ENCODE measurements around the gene FABP1.

FABP1 gene

DNA sequence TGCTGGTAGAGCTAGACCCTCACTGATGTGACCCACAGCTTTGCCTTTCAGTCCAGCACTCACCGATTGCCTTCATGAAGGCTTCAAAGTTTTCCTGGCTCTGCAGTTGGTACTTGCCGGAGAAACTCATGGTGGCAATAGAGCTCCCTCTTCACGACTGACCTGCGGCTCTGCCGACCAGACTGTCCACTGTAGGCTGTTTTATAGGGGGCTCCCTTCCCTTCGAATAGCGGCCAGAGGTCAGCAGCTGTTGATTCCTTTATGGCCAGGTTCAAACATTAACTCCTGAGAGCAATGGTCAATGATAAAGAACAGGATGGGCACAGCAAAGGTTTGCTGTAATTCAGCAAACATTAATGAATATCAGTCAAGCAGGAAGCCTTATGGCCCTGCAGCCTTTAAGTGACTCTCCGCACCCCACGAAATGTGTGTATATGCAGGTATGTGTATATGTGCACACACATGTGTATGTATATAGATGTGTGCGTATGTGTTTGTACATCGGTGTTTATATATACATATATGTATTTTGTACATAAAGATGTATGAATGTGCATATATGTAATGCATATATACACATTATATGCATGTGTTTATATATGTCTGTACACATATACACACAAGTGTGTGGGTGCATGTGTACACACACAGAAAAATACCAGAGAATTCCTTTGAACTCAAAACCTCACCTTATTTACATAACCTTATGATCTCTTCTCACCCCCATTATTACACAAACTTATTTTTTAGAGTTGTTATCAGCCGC, at the start of gene FABP1:
TSS of gene FABP1 (minus strand) at position 175 of the 766 bp plus-strand sequence. CDS start at position 130, 45 bp downstream.
- no peak for DNase-seq

DNA sequence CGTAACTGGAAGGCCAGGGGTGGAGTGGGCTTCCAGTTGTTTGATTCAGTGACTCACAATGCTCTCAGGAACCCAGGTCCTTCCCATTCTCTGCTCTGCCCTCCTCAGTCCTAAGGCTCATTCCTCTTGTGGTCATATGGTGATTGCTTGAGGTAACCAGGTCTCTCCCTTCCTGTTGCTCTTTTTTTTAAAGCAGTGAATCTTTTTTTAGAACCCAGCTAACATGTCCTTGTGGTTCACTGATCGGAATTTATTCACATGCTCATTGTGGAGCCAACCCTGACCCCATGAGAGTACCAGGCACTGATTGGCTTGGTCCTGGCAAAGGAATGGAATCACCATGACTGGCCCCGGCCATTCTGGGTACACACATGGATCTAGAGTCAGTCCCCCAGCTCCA, 49.7 kb upstream of the FABP1 start:
- DNase-seq: no peak

DNA sequence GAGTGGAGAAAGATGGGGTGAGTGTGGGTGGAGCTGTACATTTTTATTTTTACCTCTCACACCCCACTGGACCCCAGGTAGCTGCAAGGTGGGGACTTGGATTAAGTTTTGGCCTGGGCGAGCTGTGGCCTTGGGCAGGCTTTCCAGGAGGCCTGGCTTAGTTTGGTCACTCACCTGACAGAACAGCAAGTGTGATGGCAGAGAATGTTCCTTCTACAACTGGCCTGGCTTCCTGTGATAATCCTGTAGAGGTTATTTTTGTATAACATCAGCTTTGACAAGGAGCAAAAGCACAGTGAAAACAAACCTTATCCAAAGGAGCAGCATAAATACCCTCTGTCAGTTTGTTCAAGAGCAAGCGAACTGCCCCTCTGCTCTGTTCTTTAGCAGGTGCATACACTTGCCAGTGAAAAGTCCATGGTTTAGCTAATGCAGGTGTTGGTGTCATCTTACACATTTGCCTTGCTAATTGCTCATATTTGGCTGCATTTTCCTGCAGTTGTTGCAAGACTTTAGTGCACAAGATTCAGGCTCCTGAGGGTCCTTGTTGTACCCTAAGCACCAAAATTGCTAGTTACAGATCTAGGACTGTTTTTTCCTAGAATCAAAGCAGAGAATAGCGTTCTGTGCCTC, 48.6 kb upstream of the FABP1 start:
- DNase-seq: peak; percentile 42

DNA sequence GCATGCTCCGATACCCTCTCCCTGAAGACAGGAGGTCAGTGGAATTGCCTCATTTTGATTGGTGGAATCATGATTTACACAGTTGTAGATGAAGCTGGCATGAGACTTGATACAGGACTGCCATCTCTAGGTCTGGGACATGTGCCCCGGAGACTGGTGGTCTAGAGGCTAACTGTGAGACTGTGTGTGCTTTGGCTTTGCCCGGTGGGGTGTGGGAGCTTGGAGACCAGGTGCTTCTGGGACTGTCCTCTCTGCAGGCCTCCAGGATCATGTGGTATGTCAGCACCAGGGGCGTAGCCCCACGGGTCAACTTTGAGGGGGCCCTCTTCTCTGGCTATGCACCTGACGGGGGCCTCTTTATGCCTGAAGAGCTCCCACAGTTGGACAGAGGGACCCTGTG, 45.0 kb upstream of the FABP1 start:
- DNase-seq: no peak

DNA sequence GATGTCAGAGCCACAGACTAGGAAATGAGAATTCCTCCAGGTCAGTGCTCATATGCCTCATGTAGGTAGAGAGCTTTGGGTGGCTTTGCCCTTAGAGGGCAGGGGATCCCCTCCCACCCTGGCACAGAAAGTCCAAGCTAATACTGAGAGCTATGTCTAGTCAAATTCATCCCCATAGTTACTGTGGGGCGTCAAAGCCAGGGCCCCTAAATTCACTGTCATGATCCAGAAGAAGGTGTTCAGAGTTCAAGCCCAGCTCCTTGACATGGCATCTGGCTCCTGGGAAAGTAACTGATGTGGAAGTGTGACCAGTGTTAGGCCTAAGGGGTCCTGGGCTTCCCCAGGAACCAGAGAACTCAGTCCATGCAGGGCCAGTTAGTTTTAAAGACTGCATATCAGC, 44.1 kb upstream of the FABP1 start:
- DNase-seq: no peak

DNA sequence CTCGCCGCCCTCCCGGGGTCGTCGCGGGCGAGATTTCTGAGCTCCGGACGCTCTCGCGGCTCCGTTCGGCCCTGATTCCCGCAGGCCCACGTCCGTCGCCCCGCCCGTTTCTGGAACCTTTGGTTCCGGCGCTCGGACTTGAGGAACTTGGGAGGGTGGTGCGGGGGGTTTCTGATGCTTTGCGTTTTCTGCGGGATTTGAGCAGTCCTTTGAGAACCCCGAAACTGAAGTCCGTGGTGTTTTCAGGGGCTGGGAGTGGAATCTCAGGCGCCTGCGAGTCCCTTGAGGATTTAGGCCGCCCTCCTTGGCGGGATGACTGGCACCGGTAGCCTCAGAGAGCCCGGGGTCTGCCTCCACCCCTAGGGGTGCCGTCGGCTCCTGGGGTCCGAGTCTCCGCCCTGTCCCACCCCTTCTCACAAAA, 42.6 kb upstream of the FABP1 start:
- no peak for DNase-seq

DNA sequence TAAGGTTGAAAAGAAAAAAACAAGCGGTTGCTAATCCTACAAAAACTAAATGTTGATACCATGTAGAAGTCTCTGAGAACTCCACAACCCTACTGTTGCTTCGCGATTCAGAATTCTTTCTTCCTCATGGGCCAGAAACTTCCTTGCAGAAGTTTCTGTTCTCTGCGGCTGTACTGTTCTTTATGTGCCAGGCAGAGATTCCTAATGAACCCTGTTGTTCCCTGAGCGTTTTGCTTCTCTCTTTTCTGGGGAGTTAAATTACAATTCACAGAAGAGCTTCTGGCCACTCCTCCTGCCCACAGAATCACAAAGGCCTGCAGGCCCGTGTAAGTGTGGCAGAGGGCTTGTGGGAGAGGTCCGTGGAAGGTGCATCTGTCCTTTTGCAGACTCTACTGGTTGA, 40.5 kb upstream of the FABP1 start:
- no peak for DNase-seq

DNA sequence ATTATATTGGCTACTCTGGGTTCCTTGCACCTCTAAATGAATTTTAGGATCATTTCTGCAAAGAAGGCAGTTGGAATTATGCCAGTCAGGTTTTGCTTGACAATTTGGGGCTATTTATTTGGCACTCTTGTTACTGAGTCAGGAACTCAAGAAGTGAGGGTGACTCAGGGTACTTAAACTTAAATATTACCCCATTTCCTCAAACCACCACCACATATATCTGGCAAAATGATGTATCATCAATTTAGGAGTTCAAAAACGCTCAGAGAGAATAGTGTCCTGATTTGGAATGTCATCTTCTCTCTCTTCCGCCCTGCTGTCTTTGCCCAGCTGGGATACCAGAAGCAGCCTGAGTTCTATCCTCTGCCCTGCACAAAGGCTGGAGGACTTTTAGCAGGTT, 39.9 kb upstream of the FABP1 start:
- no peak for DNase-seq

DNA sequence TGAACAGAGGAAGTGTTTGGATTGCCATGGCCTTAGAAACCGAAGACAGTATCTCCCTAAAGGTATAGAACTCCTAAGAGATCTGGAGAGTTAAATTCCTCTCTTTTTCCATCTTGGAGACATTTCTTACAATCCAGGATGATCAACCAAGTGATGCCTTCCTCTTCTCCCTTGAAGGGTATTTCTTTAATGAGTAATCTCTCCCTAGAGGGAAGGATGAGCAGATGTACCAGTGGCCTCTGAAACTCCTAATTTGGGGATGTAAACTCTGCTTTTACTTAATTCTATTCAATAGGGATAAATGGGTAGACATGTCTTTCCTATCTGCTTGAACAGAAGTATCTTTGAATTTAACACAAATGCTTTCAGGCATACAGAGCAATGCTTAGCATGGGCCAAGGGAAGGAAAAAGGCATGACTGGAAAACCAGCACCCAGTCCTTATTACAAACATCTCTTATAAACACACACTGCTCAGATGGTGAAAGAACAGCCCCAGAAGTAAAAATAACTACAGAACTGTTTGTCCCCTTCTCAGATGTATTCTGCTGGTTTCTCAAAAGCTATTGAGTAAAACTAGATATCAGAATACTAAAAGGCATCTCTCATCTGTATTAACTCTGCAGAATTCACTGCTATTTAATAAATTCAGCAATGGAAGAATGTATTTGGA, 37.6 kb upstream of the FABP1 start:
- DNase-seq: no peak

DNA sequence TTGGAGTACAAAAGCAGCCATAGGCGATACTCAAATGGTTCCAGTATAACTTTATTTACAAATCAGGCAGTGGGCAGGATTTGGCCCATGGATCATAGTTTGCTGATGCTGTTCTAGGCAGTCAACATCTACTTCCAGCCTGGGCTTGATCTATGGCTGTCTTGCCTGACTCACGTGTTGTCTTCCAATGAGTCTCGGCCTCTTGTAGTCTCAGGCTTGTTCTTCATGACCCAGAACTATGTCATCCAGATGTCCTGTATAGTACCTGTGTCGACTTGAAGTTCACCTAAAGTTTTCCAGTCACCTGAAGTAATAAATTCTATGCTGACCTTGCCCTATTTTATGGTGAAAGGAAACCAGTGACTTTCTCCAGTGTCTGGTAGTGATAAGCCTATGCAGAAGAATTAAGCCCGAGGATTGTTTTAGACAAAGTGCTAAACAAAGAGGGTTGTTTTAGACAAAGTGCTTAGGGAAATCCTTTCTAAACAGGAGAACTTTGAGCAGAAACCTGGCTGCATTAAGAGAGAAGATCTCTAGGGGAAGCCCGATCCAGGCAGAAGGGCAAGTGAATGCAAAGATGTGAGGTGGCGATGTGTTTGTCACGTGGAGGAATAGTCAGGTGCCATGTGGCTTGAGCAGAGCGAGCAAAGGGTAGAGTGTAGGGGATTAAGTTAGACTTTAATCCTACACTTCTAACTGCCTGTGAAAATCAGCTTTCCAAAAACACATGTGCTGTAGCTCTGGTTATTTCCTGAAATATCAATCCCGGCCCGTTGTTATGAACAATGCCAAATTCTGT, 33.8 kb upstream of the FABP1 start:
- no peak for DNase-seq

DNA sequence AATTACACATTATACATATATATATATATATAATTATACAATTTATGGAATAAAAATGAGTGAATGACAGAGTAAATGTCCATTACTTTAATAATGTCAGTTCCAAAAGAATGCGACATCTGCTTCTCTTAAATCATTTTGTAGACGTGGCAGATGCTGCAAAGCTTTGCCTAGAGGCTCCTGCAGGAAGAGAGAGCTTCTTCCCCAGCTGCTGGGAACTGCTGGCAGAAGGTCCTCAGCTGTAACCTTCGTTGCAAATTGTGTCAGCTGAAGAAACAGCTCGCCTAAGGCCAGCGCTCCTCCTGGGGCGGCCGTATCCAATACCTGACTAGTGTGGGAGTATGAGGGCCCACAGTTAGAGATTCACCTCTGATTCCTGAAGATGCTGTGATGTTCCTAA, 32.7 kb upstream of the FABP1 start:
- no peak for DNase-seq

DNA sequence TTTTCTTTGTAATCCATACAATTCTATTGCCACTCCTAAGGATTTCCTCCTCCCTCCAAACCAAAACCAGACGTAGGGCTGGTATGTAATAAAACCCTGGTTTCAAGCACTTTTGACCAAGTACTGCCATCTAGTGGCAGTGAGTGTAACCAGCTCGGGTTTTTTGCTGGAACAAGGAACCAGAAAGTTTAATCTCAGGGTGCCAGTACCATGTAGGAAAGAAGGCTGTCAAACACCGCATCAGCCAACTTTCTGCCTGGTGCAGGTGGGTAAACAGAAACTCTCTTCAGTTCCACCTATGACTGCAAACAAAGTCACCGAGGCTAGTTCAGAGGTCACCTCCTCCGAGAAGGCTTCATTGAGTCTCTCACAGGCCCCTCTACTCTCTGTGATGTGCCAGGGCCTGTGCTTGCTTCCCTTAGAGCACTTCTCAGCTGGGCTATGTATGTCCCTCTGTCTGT, 32.1 kb upstream of the FABP1 start:
- peak; percentile 48 for DNase-seq

DNA sequence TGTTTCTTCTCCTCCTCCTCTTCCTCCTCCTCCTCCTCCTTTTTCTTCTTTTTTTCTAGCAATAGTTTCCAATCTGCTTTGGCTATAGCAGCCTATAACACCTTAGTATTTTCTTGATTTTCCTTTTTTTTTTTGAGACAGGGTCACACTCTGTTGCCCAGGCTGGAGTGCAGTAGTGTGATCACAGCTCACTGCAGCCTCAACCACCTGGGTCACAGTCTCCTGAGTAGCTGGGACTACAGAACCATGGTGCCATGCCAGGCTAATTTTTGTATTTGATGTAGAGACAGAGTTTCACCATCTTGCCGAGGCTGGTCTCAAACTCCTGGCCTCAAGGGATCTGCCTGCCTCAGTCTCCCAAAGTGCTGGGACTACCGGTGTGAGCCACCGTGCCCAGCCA, 31.6 kb upstream of the FABP1 start:
- no peak for DNase-seq

DNA sequence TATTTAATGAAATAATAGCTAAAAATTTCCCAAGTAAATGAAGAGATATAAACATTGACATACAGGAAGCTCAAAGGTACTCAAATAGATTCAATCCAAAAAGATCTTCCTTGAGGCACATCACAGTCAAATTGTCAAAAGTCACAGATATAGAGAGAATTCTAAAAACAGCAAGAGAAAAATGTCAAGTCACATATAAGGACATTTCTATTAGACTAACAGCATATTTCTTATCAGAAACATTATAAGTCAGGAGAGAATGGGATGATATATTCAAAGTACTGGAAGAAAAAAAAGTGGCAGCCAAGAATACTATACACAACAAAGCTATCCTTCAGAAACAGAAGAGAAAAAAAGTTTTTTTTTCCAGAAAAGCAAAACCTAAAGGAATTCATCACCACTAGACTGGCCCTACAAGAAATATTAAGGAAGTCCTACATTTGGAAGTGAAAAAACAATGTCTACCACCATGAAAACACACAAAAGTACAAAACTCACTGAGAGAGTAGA, 21.1 kb upstream of the FABP1 start:
- no peak for DNase-seq

DNA sequence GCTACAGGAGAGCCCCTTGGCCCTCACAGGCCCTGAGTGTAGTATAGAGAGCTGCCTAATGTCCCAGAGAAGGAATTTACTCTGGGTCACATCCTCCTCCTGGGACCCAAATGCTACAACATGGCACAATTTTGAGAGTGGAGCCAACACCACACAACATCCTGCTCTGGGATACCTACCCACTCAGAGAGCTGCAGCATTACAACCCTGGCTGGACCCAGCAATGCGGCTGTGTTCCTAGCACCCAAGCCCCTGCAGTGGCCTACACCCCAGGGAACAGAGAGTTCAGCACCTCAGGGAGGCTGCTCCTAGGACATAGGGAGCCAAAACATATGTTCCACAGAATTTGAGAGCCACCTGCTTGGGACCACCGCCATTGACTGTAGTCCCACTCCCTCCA, 19.3 kb upstream of the FABP1 start:
- no peak for DNase-seq

DNA sequence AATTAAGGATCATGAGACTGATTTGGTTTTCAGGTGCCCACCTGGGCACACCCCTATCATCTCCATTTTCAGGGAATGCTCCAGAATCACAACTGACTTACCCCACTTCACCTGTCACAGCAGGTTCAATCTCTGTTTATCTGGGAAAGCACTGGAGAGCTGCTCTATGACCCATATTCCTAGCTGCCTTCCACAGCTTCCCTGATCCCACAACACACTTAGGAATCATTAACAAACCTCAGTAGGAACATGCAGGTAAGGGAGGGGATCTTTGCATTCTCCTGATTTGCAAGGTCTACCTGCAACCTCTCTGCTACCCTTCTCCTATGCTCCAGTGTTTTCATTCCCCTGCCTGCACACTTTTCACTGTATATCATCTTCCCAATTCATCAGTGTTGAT, 18.7 kb upstream of the FABP1 start:
- DNase-seq: no peak

DNA sequence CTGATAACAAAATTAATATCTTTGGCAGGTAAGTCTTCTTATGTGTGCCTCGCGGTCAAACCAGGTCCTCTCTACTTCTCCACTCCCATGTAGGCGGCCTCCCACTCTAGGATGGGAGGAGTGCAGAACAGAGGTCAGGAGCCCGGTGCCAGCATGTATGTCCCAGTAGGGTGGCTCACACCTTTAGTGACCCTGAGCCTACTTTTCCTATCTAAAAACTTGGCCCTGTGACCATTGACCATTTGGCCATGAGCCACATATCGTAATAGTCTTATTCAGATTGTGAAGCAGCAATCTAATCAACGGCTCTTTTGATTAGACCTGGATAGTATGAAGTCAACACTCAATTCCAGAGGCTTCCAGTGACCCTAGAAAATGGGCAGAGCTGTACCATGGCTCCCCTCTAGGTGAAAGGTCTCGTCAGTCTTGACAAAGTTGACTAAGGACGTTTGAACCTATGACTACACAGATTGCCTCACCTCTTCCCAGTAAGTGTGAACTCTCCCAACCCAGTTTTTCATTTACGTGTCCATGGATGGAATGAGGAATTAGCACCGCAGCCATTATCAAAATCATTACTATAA, 17.1 kb upstream of the FABP1 start:
- no peak for DNase-seq

DNA sequence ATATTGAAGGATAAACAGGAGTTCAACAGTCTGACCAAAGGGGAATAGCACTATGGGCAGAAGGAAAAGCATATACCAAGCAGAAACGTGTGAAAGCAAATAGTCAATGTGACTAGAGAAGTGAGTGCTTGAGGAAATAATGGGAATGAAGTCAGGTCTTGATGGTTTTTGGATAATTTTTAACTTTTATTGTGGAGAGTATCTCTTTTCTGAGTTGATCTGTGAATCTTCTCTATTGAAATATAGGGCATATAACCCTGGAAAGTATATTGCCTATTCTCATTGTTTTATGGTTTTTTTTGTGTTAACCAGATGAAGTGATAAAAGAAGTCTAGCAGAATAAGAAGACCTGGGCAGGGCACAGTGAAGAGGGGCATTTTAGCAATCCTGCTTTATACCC, 16.4 kb upstream of the FABP1 start:
- DNase-seq: no peak

DNA sequence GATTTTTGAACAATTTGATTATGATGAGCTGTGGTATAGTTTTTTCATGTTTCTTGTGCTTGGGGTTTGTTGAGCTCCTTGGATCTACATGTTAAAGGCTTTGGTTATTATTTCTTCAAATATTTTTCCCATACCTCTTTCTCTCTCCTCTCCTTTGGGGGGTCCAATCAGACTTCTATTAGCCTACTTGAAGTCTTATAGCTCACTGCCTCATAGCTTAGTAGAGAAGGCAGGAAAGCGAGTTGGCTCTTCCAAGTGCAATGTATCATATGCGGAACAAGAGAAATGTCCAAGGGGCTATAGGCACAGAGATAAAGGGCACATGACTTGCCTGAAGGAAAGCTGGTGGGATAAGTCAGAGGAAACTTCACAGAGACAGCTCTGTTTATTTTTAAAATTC, 14.1 kb upstream of the FABP1 start:
- no peak for DNase-seq

DNA sequence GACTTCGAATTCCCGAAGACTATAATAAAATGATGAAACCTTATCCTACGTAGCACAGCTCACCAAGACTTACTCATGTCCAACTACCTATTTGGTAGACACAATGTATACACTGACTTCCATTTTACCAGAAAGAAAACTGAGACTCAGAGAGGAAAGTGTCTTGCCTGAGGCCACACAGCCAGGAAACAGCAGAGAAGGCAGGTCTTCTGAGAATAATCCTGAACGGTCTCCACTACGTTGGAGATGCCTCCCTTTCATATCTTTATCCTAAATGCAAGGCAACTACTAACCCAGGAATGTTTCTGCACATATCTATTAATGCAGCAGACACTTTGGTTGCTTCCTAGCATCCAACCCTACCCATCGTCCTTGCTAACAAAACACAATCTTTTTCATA, 11.9 kb upstream of the FABP1 start:
- no peak for DNase-seq

DNA sequence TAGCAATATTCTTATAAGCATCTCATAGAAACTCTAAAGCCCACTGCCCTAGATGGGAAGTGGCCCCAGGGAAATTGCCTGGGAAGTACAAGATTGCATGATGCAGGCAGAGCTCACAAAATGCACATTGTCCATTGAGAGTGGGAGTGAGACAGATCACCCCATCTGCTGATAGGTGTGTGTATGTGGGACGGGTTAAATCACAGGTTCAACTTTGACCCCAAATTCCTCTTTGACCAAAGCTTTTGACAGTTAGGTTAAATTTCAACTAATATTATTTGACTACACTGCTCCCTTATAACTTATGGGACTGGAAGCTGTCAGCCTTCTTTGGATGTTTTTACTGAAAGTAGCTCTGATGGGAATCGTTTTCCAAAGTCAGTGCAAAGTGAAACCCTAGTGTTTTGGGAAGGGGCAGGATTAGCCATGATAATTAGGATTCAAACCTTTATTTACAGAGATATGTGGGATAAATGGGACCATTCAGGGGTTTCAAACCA, 11.4 kb upstream of the FABP1 start:
- DNase-seq: no peak

DNA sequence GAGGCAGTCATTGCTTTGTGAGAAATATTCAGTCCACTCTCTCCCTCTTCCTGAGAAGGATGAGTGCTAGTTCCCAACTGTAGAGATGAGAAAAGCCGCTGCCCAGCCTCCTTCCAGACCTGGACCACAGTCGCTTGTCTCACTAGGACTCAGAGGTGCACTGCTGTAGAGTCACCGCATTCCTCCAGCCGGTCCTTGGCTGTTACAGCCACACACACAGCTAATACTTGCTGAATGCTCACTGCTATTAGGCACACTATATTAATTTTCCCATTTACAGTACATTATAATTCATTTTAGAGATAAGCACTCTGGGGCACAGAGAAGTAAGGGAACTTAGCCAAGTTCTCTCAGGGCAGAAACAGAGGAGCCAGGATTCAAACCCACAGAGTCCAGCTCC, 10.0 kb upstream of the FABP1 start:
- DNase-seq: no peak

DNA sequence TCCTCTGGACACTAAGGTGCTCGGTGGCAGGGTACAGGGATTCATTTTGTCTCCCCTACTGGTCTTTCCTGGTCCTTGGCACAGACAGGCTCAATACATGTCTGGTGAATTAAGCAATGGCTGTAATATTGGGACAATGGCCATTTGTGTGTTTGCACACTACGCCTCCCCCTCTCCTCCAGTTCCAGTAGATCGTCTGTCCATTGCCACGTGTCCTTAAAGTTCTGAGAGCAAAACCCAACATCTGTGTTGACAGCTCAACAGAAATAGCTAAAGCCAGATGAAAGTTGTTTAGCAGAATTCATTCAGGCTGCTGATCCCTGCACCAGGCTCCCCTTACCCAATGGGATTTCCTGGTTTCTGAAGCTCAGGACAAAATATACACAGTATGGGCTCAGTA, 9.0 kb upstream of the FABP1 start:
- DNase-seq: no peak
